Right forelimb (tissue), 1 donor: ENCODE measurements around the gene CEACAM6.
"Not testable (repeated sequence)": the region's sequence is repeated elsewhere in the genome, so short reads cannot be mapped to it uniquely, and the experiment has no call there.

Experiments used
- DNase-seq: peaks from one replicate; pipeline ENCODE4 v3.0.0-alpha.2; 2018

The CEACAM6 gene

GRCh38 chr19:41750248-41751134, 4.8 kb upstream of the CEACAM6 start:
- not testable (repeated sequence) for DNase-seq

DNA sequence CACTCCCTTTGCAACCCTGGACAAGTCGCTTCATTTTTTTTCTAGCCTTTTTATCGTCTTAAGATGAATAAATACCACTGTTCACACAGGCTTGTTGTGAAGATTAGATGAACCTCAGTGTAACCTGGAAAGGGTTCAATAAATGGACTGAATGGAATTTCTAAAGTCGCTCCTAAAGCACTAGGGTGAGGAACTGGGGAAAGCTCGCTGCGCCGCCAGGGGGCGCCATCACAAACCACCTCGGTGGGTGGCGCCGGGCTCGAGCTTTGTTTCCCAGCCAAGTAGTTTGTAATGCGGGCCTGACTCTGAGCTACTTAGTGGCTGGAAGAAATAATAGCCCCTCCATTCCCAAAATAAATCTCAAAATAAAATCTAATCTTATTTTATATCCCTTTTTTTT, 2.2 kb upstream of the CEACAM6 start:
- DNase-seq, result no peak

GRCh38 chr19:41753936-41754529, 1.3 kb upstream of the CEACAM6 start:
- DNase-seq, result no peak

- DNase-seq, result no peak
Measured at GRCh38 chr19:41758846-41759245, 3.5 kb downstream of the CEACAM6 start.

DNA sequence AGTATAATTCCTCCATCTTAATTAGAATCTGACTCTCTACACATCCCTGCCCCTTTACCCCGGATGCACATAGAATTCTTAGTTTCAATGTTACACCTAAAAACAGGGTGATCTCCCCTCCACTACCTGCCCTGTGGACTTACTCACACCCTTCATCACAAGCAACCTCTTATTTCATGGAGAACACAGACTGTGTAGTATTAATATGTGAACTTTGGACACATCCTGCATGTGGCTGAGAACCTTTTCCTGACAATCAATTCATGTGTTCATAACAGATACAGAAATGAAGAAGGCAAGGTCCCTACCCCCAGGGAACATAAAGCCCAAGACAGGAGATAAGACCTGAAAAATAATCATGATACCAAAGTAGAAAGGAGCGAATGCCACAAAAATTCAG, 11.8 kb downstream of the CEACAM6 start:
- DNase-seq, result no peak

DNA sequence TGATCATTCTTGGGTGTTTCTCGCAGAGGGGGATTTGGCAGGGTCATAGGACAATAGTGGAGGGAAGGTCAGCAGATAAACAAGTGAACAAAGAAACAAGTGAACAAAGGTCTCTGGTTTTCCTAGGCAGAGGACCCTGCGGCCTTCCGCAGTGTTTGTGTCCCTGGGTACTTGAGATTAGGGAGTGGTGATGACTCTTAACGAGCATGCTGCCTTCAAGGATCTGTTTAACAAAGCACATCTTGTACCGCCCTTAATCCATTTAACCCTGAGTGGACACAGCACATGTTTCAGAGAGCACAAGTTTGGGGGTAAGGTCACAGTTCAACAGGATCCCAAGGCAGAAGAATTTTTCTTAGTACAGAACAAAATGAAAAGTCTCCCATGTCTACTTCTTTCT, 12.8 kb downstream of the CEACAM6 start:
- DNase-seq, result not testable (repeated sequence)

- no peak for DNase-seq
Measured at GRCh38 chr19:41769608-41770007, 14.3 kb downstream of the CEACAM6 start.

DNA sequence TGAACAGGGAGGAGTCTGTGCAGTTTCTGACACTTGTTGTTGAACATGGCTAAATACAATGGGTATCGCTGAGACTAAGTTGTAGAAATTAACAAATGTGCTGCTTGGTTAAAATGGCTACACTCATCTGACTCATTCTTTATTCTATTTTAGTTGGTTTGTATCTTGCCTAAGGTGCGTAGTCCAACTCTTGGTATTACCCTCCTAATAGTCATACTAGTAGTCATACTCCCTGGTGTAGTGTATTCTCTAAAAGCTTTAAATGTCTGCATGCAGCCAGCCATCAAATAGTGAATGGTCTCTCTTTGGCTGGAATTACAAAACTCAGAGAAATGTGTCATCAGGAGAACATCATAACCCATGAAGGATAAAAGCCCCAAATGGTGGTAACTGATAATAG, 16.1 kb downstream of the CEACAM6 start:
- no peak for DNase-seq

DNA sequence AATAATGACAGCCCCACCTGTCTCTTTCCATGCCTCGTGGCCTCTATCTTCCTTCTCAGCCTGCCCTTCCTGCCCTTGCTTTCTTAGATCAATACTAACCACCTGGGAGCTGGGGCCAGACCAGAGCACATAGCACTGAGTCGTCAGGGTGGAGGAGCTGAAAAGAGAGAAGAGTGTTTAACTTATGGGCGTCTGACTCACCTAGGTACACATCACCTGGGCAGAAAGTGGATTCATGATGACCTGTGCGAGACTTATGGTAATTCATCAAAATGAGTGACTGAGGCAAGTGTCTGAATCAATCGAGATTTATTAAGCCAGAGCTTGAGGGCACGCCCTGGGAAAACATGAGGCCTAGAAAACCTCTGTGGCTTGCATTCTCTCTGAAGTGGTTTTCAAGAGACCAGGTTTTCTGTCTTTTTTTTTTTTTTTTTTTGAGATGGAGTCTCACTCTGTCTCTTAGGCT, 19.2 kb downstream of the CEACAM6 start:
- DNase-seq, result no peak

DNA sequence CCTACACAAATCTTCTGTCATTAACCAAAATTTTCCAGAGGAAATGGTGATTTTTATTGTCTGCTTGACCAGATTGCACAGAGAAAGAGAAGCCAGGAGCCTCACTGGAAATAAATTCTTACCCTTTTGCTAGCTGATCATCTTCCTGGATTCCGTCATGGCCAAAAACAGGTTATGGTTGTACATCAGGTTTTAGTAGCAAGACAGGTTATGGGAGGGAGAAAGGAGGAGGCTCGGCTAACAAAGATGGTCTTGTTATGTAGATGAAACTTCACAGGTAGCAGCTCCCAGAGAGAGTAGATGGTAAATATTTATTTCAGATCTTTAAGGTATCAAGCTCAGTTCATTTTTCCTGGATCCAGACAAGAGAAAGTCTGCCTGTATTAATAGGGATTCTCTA, 21.4 kb downstream of the CEACAM6 start:
- DNase-seq, result no peak

DNA sequence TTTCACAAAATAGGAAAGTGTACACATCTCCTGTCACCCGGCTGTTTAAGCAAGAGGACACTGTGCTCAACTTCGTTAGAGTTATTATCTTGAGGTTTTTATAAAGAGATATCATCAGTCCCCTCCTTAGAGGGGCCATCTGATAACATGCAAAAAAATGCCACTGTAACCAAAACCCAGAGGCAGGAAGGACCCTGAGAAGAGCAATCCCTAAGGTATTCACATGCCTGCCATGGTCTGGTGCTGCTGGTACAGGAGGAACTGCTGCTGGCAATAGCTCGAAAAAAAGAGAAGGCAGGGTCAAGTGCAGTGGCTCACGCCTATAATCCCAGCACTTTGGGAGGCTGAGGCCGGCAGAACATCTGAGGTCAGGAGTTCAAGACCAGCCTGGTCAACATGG, 28.3 kb downstream of the CEACAM6 start:
- no peak for DNase-seq

DNA sequence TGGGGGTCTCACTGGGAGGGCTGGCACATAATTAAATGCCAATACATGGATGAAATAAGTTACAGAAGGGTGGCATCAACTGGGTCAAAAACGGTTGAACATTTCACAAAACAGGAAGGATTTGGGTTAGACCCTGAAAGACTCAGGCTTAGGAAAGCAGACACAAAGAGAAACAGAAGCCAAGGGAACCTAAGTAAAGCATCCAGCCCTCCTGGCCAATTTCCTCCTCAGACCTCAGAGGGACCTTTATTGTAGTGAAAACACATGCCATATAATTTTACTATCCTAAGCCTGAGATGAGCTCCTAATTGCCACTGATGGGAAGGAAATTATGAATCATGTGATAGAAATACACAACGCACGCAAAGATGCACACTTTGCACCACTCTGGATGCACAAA, 29.0 kb downstream of the CEACAM6 start:
- no peak for DNase-seq

- no peak for DNase-seq
Measured at GRCh38 chr19:41784743-41785142, 29.4 kb downstream of the CEACAM6 start.

DNA sequence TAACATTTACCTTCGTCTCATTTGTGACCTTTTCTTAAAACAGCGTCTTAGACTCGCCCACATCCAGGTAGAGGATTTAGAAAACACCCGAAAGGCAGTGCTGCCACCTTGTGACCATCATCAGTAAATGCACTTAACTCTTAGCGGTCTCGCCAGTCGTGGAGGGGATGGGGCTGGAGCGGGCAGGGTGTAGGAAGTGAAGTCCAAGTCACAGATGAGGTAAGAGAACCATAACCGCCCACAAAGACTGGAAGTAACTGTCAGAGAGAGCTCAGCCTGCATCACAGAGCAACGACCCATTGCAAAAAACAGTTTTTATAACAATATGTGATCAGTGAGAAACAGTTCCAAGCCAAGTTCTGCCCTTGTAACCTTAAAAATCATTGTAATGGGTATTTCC, 30.3 kb downstream of the CEACAM6 start:
- DNase-seq, result peak; percentile 50

GRCh38 chr19:41787055-41787454, 31.7 kb downstream of the CEACAM6 start:
- no peak for DNase-seq

GRCh38 chr19:41788518-41788917, 33.2 kb downstream of the CEACAM6 start:
- not testable (repeated sequence) for DNase-seq

- not testable (repeated sequence) for DNase-seq
Measured at GRCh38 chr19:41789053-41789452, 33.7 kb downstream of the CEACAM6 start.

GRCh38 chr19:41792513-41793413, 37.4 kb downstream of the CEACAM6 start:
- no peak for DNase-seq

DNA sequence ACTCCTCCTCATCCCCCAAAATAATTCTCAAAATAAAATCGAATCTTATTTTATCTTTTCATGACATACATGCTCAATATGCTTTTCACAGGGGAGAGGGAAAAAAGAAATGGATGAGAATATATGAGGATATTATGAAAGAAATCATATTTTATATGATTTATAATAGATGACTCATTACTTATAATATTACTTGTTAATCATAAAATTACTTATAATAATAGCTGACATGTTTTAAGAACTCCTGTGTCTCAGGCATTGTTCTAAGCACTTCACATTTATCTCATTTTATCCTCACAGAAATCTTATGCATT, 38.0 kb downstream of the CEACAM6 start:
- DNase-seq, result no peak

DNA sequence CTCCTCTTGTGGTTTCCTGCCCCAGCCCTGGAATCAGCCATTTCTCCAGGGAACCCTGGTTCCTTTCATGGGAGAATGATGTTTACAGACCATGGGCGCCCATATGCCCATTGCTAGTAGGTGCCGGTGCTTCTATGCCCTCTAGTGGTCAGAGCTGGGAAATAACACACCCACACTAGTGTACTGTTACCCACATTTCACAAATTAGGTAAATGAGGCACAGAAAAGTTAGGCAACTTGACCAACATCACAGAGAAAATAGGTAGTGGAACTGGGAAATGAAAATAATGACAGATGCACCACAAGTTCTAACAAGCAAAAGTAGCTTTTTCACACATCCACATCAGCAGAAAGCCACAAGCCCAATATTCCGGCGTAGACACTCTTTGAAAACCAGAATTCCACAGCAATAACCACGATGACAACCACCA, 39.7 kb downstream of the CEACAM6 start:
- DNase-seq, result no peak

DNA sequence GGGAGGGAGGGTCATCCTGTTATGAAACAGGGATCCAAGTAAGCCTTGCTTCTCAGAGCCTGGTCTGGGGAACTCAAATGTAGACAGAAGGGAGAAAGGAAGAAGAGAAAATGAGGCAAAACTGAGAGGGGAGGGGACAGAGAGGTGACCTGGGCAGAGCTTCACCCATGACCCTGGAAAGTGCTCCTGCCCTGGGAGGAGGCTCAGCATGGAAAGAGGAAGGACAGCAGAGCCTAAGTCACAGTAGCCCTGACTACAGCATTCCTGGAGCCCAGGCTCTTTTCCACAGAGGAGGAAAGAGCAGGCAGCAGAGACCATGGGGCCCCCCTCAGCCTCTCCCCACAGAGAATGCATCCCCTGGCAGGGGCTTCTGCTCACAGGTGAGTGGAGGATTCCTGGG, 41.0 kb downstream of the CEACAM6 start, which contains the start of gene CEACAM3:
CEACAM3 (plus strand) TSS at position 226 of the 400 bp plus-strand sequence; CDS start at position 317, 91 bp downstream.
- DNase-seq, result no peak

- DNase-seq, result no peak
Measured at GRCh38 chr19:41796901-41797300, 41.6 kb downstream of the CEACAM6 start.

GRCh38 chr19:41799444-41800000, 44.2 kb downstream of the CEACAM6 start:
- DNase-seq, result no peak
